SK-N-SH treated with all-trans-retinoic acid at 6 μM for 48 hours (cell line): ENCODE data around the gene FARP1.

Experiments used
- ATAC-seq: fragments of 200-7000 bp; cut with Tn5 transposase; 3 replicates; pipeline ENCODE4 v1.9.1; 2020; ENCODE audit warnings: mild to moderate bottlenecking, moderate library complexity
- ARNTL ChIP-seq: fragments of 450-650 bp; formaldehyde crosslinking; IDR thresholded peaks from 2 replicates; pipeline ENCODE4 v1.5.0; 2020; ENCODE audit warnings: low read depth, mild to moderate bottlenecking, moderate library complexity, borderline replicate concordance
- BACH2 ChIP-seq: fragments of 250-450 bp; sonication (Bioruptor Pico); IDR thresholded peaks from 2 replicates; pipeline ENCODE4 v1.9.0; 2021; ENCODE audit warnings: mild to moderate bottlenecking, borderline replicate concordance
- CSDC2 ChIP-seq: fragments of 250-450 bp; sonication (Bioruptor Pico); IDR thresholded peaks from 2 replicates; pipeline ENCODE4 v1.5.0; 2020; ENCODE audit warnings: mild to moderate bottlenecking, moderate library complexity
- ESRRG ChIP-seq: fragments of 250-450 bp; sonication (Bioruptor Pico); IDR thresholded peaks from 2 replicates; pipeline ENCODE4 v1.6.1; 2021; ENCODE audit warnings: mild to moderate bottlenecking
- GLIS3 ChIP-seq: fragments of 250-450 bp; sonication (Bioruptor Pico); IDR thresholded peaks from 2 replicates; pipeline ENCODE4 v1.5.0; 2020; ENCODE audit warnings: mild to moderate bottlenecking, moderate library complexity
- ISL1 ChIP-seq: fragments of 250-450 bp; sonication (Bioruptor Pico); IDR thresholded peaks from 2 replicates; pipeline ENCODE4 v2.1.2; 2022; ENCODE audit warnings: mild to moderate bottlenecking, moderate library complexity
- OSR1 ChIP-seq: fragments of 250-450 bp; sonication (Bioruptor Pico); IDR thresholded peaks from 2 replicates; pipeline ENCODE4 v1.8.0; 2022; ENCODE audit warnings: moderate library complexity, mild to moderate bottlenecking, inconsistent platforms
- PPARA ChIP-seq: fragments of 250-450 bp; sonication (Bioruptor Pico); IDR thresholded peaks from 2 replicates; pipeline ENCODE4 v1.5.0; 2020; ENCODE audit warnings: mild to moderate bottlenecking, borderline replicate concordance
- RARB ChIP-seq: fragments of 250-450 bp; sonication (Bioruptor Pico); IDR thresholded peaks from 2 replicates; pipeline ENCODE4 v1.8.0; 2021; ENCODE audit warnings: mild to moderate bottlenecking, moderate library complexity
- SNAI2 ChIP-seq: fragments of 250-450 bp; sonication (Bioruptor Pico); IDR thresholded peaks from 2 replicates; pipeline ENCODE4 v1.5.0; 2020; ENCODE audit warnings: mild to moderate bottlenecking, moderate library complexity
- TCF4 ChIP-seq: fragments of 250-450 bp; sonication (Bioruptor Pico); IDR thresholded peaks from 2 replicates; pipeline ENCODE4 v1.8.0; 2021; ENCODE audit warnings: mild to moderate bottlenecking, moderate library complexity, borderline replicate concordance
- TOX ChIP-seq: fragments of 250-450 bp; sonication (Bioruptor Pico); IDR thresholded peaks from 2 replicates; pipeline ENCODE4 v1.8.0; 2021; ENCODE audit warnings: mild to moderate bottlenecking, moderate library complexity, borderline replicate concordance
- ZC3H10 ChIP-seq: fragments of 250-450 bp; sonication (Bioruptor Pico); IDR thresholded peaks from 2 replicates; pipeline ENCODE4 v1.5.1; 2021; ENCODE audit warnings: mild to moderate bottlenecking, moderate library complexity
- ZFP3 ChIP-seq: fragments of 250-450 bp; sonication (Bioruptor Pico); IDR thresholded peaks from 2 replicates; pipeline ENCODE4 v1.5.0; 2020; ENCODE audit warnings: mild to moderate bottlenecking, moderate library complexity
- ZFP30 ChIP-seq: fragments of 450-650 bp; formaldehyde crosslinking; IDR thresholded peaks from 2 replicates; pipeline ENCODE4 v1.5.0; 2022; ENCODE audit warnings: mild to moderate bottlenecking, moderate library complexity
- ZNF565 ChIP-seq: fragments of 450-650 bp; formaldehyde crosslinking; conservative IDR thresholded peaks from 2 replicates; pipeline ENCODE4 v1.5.0; 2020; ENCODE audit warnings: low read depth, mild to moderate bottlenecking, moderate library complexity
- ZNF8 ChIP-seq: fragments of 450-650 bp; formaldehyde crosslinking; IDR thresholded peaks from 2 replicates; pipeline ENCODE4 v1.5.0; 2020; ENCODE audit warnings: mild to moderate bottlenecking, moderate library complexity
- TF ChIP-seq, protein P1 (sequence below): fragments of 250-450 bp; sonication (Bioruptor Pico); IDR thresholded peaks from 2 replicates; pipeline ENCODE4 v1.5.1; 2020; ENCODE audit warnings: low read depth, mild to moderate bottlenecking, moderate library complexity
- TF ChIP-seq, protein P2 (sequence below): fragments of 250-450 bp; sonication (Bioruptor Pico); IDR thresholded peaks from 2 replicates; pipeline ENCODE4 v1.8.0; 2021; ENCODE audit warnings: low read depth, mild to moderate bottlenecking, moderate library complexity, borderline replicate concordance
- TF ChIP-seq, protein P3 (sequence below): fragments of 250-450 bp; sonication (Bioruptor Pico); IDR thresholded peaks from 2 replicates; pipeline ENCODE4 v1.8.0; 2020; ENCODE audit warnings: mild to moderate bottlenecking, moderate library complexity, borderline replicate concordance
- TF ChIP-seq, protein P4 (sequence below): fragments of 250-450 bp; sonication (Bioruptor Pico); IDR thresholded peaks from 2 replicates; pipeline ENCODE4 v1.5.1; 2021; ENCODE audit warnings: mild to moderate bottlenecking, moderate library complexity

FARP1 gene

DNA sequence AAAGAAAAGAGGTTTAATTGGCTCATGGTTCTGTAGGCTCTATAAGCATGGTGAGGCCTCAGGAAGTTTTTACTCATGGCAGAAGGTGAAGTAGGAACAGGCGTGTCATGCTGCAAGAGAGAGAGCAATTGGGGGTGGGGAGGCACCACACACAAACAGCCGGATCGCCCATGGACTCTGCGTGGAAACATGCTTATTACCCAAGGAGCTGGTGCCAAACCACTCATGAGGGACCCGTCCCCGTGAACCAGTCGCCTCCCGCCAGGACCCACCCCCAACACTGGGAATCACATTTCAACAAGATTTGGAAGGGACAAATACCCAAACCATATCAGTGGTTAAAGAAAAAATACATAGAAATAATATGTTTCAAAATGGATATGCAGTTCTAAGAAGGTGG is 208.7 kb downstream of the FARP1 start:
- TF ChIP-seq, protein P1, sequence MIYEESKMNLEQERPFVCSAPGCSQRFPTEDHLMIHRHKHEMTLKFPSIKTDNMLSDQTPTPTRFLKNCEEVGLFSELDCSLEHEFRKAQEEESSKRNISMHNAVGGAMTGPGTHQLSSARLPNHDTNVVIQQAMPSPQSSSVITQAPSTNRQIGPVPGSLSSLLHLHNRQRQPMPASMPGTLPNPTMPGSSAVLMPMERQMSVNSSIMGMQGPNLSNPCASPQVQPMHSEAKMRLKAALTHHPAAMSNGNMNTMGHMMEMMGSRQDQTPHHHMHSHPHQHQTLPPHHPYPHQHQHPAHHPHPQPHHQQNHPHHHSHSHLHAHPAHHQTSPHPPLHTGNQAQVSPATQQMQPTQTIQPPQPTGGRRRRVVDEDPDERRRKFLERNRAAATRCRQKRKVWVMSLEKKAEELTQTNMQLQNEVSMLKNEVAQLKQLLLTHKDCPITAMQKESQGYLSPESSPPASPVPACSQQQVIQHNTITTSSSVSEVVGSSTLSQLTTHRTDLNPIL (CRISPR knock-in tag): no peak
- TF ChIP-seq, protein P2, sequence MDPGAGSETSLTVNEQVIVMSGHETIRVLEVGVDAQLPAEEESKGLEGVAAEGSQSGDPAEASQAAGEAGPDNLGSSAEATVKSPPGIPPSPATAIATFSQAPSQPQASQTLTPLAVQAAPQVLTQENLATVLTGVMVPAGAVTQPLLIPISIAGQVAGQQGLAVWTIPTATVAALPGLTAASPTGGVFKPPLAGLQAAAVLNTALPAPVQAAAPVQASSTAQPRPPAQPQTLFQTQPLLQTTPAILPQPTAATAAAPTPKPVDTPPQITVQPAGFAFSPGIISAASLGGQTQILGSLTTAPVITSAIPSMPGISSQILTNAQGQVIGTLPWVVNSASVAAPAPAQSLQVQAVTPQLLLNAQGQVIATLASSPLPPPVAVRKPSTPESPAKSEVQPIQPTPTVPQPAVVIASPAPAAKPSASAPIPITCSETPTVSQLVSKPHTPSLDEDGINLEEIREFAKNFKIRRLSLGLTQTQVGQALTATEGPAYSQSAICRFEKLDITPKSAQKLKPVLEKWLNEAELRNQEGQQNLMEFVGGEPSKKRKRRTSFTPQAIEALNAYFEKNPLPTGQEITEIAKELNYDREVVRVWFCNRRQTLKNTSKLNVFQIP (CRISPR knock-in tag): no peak
- TF ChIP-seq, protein P3, sequence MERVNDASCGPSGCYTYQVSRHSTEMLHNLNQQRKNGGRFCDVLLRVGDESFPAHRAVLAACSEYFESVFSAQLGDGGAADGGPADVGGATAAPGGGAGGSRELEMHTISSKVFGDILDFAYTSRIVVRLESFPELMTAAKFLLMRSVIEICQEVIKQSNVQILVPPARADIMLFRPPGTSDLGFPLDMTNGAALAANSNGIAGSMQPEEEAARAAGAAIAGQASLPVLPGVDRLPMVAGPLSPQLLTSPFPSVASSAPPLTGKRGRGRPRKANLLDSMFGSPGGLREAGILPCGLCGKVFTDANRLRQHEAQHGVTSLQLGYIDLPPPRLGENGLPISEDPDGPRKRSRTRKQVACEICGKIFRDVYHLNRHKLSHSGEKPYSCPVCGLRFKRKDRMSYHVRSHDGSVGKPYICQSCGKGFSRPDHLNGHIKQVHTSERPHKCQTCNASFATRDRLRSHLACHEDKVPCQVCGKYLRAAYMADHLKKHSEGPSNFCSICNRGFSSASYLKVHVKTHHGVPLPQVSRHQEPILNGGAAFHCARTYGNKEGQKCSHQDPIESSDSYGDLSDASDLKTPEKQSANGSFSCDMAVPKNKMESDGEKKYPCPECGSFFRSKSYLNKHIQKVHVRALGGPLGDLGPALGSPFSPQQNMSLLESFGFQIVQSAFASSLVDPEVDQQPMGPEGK (CRISPR knock-in tag): no peak
- no peak for TF ChIP-seq ISL1 (CRISPR knock-in tag)
- no peak for TF ChIP-seq TOX (CRISPR knock-in tag)
- no peak for ATAC-seq

DNA sequence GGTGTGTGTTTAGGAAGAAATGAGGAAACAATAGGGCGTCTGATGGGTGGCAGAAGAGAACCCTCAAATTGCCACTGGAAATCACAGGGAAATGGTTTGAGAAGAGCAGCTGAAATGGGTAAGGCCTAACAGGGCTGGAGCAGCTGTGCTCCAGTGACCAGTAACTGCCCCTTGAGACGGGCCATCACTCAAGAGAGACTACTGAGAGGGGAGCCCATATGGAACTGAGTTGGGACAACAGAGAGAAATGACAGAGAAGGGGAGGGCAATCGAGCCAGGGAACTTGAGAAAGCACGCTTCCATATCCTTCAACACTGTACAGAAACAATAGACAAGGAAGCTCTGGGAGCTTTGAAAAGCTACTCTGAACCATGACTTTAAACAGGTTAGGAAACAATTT is 209.3 kb downstream of the FARP1 start:
- ATAC-seq: no peak
- TF ChIP-seq ZNF8 (CRISPR knock-in tag) (no peak), ESRRG (CRISPR knock-in tag) (no peak), TOX (CRISPR knock-in tag) (no peak), PPARA (no peak), ZC3H10 (CRISPR knock-in tag) (no peak), CSDC2 (CRISPR knock-in tag) (no peak), ISL1 (CRISPR knock-in tag) (no peak), OSR1 (CRISPR knock-in tag) (no peak), ZNF565 (CRISPR knock-in tag) (no peak), RARB (CRISPR knock-in tag) (no peak), BACH2 (CRISPR knock-in tag) (no peak), ARNTL (CRISPR knock-in tag) (no peak), SNAI2 (CRISPR knock-in tag) (no peak)
- TF ChIP-seq, protein P3 (CRISPR knock-in tag): no peak
- TF ChIP-seq, protein P4, sequence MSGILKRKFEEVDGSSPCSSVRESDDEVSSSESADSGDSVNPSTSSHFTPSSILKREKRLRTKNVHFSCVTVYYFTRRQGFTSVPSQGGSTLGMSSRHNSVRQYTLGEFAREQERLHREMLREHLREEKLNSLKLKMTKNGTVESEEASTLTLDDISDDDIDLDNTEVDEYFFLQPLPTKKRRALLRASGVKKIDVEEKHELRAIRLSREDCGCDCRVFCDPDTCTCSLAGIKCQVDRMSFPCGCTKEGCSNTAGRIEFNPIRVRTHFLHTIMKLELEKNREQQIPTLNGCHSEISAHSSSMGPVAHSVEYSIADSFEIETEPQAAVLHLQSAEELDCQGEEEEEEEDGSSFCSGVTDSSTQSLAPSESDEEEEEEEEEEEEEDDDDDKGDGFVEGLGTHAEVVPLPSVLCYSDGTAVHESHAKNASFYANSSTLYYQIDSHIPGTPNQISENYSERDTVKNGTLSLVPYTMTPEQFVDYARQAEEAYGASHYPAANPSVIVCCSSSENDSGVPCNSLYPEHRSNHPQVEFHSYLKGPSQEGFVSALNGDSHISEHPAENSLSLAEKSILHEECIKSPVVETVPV (CRISPR knock-in tag): no peak
- TF ChIP-seq, protein P2 (CRISPR knock-in tag): no peak
- TF ChIP-seq, protein P1 (CRISPR knock-in tag): no peak
- TF ChIP-seq, all 23 proteins: peak for 0

DNA sequence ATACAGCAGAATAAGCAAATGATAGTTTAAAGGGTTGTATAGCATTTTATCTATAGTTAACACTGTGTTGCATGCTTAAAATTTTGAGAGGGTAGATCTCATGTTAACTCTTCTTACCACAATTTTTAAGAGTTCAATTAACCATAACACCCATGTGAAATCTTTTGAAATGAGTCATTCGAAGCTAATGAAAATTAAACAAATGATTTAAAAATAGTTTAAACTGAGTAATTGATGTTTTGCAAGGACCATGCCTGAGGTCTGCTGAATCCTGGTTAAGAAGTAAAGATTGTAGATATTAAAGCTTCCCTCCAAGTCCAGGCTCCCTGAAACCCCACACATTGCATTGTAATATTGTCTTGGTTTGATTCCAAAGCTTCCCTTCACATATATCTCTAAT is 210.9 kb downstream of the FARP1 start:
- no peak for ATAC-seq
- TF ChIP-seq, protein P4 (CRISPR knock-in tag): no peak
- no peak for TF ChIP-seq GLIS3 (CRISPR knock-in tag)
- TF ChIP-seq ZFP30 (CRISPR knock-in tag): no peak
- no peak for TF ChIP-seq TCF4 (CRISPR knock-in tag)
- TF ChIP-seq BACH2 (CRISPR knock-in tag): no peak
- no peak for TF ChIP-seq ISL1 (CRISPR knock-in tag)
- TF ChIP-seq, protein P2 (CRISPR knock-in tag): no peak
- no peak for TF ChIP-seq ZFP3 (CRISPR knock-in tag)
- TF ChIP-seq ZNF565 (CRISPR knock-in tag): no peak
- no peak for TF ChIP-seq ZC3H10 (CRISPR knock-in tag)
- TF ChIP-seq TOX (CRISPR knock-in tag): no peak
- no peak for TF ChIP-seq ZNF8 (CRISPR knock-in tag)
- no peak for TF ChIP-seq ESRRG (CRISPR knock-in tag)
- TF ChIP-seq OSR1 (CRISPR knock-in tag): no peak
